Activated T-cell treated with anti-CD3 and anti-CD28 coated beads for 24 hours (primary cell): ENCODE measurements around the gene FOXK1.

Experiments used
- DNase-seq: peaks from one replicate; pipeline ENCODE4 v3.0.0-alpha.2; 2020; ENCODE audit warnings: low read depth

Gene FOXK1

DNA sequence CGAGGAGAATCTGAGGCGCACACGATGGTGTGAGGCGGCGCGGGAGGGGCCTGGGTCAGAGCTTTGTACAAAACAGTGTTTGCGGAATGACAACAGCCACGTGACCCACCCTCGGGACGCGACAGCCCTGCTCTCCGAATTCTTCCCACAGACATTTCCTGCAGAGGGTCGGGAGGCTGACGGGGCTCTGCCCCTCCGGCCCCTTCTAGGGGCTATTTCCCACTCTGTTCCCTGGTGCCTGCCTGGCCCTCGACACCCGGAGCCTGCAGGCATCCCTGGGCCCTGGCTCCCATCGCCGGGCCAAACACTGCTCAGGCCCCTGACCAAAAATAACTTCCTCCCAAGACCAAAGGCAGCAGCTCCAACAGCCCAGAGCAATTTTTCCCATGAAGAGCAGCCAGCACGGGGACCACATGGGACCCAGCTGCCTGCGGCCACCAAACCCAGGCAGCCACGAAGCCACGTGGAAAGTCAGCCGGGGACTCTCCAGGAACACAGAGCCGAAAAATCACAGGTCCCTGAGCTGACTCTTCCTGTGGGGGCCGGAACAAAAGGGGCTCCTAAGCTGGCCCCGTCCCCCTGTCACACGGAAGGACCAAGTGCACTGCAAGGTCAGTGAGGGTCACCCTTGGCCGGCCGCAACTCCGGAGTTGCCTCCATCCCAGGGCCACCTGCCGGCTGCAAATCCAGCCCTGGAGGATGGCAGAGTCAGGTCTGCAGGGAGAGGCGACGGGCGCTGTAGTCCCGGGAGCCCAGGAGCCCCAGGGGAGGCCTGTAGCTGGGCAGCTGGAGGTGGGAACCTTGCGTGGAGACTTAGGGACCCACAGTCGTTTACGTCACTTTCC, 137.7 kb downstream of the FOXK1 start:
- DNase-seq = no peak

DNA sequence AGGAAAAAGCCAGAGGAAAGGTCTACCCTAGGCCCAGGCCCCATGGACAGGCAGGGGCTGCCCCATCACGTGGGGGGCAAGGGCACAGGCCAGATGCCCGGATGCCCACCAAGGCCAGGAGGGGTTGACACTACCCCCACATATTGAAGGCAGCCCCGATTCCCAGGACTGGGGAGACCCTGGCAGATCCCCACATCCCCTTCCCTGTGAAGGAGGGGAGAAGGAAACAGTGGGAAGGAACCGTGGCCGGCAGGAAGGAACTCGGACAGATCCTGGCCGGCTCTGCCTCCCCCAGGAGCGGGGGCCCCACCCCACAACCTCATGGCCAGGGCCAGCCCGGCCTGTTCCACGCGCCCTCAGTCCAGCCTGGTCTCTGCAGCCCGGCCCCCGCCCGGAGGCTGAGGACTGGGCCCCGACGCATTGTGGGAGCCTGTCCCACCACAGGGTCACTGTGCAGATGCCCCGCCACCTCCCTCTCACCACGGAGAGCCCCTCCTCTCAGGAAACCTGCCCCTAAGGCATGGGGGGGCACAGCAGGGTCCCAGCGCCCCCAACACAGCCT, 138.4 kb downstream of the FOXK1 start:
- DNase-seq = no peak
